GM21515 (cell line): ENCODE results near the gene RD3L.
"Not testable (repeated sequence)": the region's sequence is repeated elsewhere in the genome, so short reads cannot be mapped to it uniquely, and the experiment has no call there.

Experiments used
- ATAC-seq: cut with Tn5 transposase; IDR thresholded peaks from one replicate; pipeline ENCODE4 v1.9.1; 2021; ENCODE audit not compliant: unreplicated experiment

The RD3L gene

GRCh38 chr14:103941973-103942736, at the start of gene RD3L:
Gene RD3L, minus strand, starts transcription at chr14:103942529. Its CDS starts 834 bp downstream, at chr14:103941695.
- ATAC-seq = no peak

GRCh38 chr14:103989964-103990363, 47.6 kb upstream of the RD3L start:
- no peak for ATAC-seq

DNA sequence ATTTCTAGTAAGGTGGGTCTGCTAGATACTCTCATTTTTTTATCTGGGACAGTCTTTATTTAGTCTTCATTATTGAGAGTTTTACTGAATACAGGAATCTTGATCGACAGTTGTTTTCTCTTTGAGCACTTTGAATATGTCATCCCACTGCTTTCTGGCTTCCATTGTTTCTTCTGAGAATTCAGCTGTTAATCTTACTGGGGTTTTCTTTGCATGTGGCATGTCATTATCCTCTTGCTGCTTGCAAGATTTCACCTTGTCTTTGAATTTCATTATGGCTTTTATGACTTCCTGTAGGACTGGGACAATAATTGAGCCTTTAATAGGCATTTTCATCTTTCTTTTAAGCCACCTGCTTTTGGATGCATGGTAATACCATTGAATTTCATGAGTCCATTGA, 46.7 kb upstream of the RD3L start:
- ATAC-seq = no peak

DNA sequence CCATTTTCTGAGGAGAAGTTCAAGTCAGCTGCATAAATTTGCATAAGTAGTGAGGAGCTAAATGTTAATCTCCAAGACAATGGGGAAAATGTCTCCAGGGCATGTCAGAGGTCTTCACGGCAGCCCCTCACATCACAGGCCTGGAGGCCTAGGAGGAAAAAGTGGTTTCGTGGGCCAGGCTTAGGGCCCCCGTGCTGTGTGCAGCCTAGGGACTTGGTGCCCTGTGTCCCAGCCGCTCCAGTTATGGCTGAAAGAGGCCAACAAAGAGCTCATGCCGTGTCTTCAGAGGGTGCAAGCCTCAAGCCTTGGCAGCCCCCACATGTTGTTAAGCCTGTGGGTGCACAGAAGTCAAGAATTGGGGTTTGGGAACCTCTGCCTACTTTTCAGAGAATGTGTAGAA, 41.9 kb upstream of the RD3L start:
- ATAC-seq = no peak

DNA sequence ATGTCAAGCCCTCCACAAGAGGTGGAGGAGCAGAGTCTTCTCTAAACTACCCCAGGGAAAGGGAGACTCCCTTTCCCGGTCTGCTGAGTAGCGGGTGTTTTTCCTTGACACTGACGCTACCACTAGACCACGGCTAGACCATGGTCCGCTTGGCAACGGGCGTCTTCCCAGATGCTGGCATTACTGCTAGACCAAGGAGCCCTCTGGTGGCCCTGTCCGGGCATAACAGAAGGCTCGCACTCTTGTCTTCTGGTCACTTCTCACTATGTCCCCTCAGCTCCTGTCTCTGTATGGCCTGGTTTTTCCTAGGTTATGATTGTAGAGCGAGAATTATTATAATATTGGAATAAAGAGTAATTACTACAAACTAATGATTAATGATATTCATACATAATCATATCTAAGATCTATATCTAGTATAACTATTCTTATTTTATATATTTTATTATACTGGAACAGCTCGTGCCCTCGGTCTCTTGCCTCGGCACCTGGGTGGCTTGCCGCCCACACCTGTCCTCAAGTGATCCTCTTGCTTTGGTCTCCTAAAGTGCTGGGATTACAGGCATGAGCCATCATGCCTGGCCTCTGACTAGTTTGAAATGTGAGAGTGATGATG, 38.4 kb upstream of the RD3L start:
- not testable (repeated sequence) for ATAC-seq

DNA sequence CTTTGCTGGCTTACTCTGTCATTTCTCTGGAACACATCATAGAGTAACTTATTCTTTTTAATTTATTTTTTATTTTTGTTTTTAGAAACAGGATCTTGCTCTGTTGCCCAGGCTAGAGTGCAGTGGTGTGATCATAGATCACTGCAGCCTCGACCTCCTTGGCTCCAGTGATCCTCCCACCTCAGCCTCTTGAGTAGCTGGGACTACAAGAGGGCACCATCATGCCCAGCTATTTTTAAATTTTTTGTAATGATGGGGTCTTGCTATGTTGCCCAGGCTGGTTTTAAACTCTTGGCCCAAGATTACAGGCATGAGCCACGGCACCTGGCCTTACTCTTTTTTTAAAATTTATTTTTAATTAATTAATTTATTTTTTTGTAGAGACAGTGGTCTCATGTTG, 32.2 kb upstream of the RD3L start:
- no peak for ATAC-seq

DNA sequence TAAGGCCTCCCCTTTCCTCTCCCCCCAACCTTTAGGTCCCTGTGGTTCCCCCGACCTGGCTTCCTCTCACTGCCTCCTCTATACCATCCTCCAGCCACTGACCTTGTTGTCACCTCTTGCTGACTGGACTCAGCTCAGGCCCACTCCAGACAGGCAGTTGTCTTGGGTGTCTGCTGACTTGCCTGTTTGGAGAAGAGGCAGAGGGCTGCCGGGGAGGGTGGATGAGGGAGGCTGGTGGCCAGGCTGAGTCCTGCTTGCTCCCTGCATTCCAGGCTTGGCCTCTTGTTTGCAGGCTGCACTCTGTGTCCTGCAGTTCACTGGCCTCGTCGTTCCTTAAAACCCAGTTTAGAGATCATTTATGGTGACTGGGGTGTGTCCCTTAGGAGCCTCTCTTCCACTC, 31.0 kb upstream of the RD3L start:
- no peak for ATAC-seq

DNA sequence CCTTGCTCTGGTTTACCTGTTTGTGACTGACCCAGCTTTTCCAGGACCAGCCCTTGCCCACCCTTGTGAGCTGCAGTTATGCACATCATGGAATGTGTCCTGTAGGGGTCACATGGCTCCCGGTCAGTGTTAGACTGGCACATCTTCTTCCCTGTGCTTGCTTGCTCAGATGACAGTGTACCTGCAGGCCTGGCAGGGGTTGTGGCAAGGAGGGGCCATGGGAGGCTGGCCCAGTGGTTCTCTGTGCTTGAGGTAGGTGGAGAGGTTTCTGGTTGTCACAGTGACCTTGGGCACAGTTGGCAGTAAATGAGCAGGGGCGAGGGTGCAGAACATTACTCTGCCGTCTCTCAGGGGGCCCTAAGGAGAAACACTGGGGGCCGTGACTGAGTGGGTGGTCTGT, 27.6 kb upstream of the RD3L start:
- ATAC-seq = no peak

- no peak for ATAC-seq
These were observed 24.3 kb upstream of the RD3L start for GRCh38 chr14:103966631-103967030.

DNA sequence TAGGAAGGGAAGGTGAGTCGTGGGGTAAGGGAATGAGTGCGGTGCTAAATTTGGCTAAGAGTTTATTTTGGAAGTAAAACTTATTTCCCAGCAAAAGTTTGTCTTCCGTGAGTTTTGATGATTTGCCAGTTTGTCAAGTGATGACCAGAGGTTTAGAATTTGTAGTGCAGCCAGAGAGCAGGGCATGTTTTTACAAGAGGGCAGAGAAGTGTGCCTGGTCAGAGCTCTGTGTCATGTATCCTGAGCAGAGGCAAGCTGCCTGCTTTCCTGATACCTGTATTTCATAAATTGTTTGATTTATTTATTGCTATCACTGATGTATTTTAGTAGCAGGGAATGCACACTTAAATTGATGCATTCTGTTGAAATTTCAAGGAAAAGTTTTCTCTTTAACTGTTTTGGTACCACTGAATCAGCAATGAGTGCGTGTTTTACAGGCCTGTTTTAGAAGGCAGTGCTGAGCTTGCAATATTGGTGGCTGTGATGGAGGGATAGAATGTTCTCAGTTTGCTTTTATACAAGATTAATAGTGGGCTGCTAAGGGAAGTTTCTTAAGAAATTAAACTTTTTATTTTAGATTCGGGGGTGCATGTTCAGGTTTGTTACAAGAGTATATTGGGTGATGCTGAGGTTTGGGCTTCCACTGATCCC, 19.7 kb upstream of the RD3L start:
- no peak for ATAC-seq

DNA sequence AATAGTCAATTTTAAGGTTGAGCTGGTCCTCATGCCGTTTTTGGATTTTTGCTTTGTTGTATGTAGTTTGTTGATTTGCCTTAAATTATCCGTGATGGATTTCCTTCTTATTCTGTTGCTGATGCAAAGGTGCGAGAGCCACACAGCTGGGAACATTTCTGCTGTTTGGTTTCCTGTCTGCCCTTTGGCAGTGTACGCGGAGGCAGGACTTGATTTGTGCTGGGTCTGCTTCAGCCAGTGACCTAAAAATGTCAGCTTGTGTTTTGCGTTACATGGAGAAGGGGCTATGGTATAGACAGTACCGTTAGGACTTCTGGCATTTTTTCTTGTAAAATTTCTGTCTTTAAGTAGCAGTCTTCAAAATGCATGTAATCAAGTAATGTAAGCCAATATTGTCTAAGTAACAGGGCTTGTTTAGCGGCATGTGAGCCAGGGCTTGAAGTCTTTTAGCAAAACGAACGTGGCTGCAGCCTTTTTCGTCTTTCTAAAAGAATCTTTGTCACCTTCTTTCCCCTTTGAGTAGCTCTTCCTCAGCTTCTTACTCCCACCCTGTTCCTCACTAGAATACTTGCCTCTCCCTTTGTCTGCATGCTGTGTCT, 18.2 kb upstream of the RD3L start:
- ATAC-seq = no peak

GRCh38 chr14:103949131-103949790, 6.9 kb upstream of the RD3L start:
- no peak for ATAC-seq

DNA sequence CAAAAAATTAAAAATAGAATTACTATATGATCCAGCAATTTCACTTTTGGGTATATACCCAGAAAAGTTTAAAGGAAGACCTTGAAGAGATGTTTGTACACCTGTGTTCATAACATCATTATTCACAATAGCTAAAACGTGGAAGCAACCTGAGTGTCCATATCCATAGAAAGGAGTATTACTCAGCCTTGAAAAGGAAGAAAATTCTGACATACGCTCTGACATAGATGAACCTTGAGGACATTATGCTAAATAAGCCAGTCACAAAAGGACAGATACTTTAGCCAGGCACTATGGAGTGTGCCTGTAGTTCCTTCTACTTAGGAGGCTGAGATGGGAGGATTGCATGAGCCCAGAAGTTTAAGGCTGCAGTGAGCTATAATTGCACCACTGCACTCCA, 6.1 kb upstream of the RD3L start:
- no peak for ATAC-seq

GRCh38 chr14:103946975-103947374, 4.6 kb upstream of the RD3L start:
- no peak for ATAC-seq

DNA sequence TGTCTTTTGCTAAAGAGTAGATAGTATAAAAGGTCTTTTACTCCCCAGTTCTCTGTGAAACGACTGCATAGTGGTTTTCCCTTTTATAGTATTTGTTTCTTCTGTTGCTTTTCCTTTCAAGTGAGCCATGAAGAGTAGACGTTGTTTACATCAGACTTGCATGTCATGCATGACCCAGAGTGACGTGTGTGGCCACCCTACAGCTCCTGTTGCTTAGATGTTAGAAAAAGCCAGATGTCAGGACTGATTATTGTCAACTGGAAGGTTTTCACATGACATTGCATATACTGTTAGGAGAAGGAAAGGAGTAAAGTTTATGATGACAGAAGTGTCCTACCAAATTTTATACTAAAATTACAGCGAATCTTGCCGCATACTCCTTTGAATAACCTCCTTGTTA, 1.3 kb upstream of the RD3L start:
- no peak for ATAC-seq

DNA sequence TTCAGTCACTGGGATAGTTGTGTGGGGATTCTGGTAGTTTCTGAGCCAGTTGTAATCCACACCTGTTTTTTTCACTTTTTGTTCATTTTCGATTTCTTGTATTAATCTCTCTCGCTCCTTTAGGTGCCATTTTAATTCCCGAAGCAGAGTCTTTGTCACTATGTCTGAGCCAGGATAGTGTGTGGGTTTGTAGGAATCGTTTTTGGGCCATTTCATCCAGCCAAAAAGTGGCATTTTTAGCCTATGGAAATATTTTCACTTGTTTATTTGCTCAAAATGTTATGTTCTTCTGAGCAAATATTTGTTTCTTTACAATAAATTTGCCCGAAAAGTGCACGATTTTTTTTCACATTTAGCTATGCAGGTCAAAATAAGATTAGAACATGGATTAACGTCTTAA, 867 bp downstream of the RD3L start:
- ATAC-seq = no peak

DNA sequence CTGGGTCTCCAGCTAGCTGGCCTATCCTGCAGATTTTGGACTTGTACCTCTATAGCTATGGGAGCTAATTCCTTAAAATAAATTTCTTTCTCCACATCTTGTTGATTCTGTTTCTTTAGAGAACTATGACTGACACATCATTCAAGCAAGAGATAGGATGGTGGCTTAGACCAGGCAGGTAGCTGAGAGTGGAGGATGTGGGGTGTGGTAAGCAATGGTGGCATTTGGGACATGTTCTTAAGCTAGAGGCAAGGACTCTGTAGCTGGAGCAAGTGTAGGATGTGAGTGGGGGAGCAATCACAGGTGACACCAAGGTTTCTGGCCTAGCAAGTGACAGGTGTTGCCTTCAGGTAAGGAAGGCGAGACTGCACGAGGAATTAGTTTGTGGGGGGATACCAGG, 7.2 kb downstream of the RD3L start:
- ATAC-seq = no peak

DNA sequence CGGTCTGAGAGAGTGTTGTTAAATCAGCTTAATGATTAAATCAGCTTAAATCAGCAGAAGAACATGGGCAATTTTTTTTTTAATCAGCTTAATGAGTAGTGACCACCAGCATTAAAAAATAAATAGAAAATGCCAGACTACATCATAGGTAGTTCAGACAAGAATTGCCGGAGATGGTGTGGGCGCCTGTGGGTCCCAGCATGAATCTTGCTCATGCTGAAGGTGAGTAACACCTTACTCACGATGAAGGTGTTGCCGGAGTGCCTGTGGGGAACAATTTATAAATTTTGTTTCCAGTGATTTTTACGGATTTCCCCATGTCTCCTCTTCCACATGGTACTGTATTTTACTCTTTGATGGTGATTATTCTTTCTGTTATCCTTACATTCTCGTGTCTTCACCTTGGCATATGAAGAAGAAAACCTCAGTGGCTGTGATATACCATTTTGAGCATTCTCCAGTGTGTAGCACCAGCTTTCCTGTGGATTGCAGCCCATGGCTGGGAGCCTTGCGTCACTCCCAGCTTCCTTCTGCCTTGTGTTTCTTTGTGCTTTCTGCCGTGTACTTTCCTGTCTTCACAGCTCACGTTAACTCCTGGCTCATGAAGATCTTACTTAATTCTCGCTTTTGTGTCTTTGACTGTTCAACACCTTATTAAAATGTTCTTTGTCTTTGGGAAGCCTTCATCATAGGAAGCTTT, 9.4 kb downstream of the RD3L start:
- ATAC-seq = no peak

GRCh38 chr14:103931422-103931821, 10.9 kb downstream of the RD3L start:
- no peak for ATAC-seq

GRCh38 chr14:103930051-103930604, 12.2 kb downstream of the RD3L start:
- no peak for ATAC-seq
